ENCODE measurements around the gene CCDC120. TPM values are rescaled to one million over a fixed set of nuclear protein-coding genes. Genes with fewer than 3 reads are reported as not detected.

The CCDC120 gene
- total RNA-seq, 3 donors from 2014 or later (not counting 1 experiment from before 2014, with no cell fraction given), result 12.5 to 14.2 (median 13.0) TPM

- TF ChIP-seq CTCF (IDR thresholded peaks at IDR 0.05), result no peak
- Mint-ChIP-seq H3K4me1 (peaks cover 0 to 5% of the 10 kb centered on the region in 2 donors), H3K27me3 (ENCODE audit: low read depth in 2 of 2) (no peaks in the 10 kb centered on the region), H3K27ac (no peak overlapping the region), H3K4me3 (no peak overlapping the region), H3K9me3 (no peaks in the 10 kb centered on the region), H3K36me3 (no peaks in the 10 kb centered on the region)
- no peak overlapping the region for H3K27ac ChIP-seq (ENCODE audit: low read length)
- peaks cover 4% of the 10 kb centered on the region for H3K36me3 ChIP-seq (ENCODE audit: control insufficient read depth, insufficient read depth, low read length)
- H3K9me3 ChIP-seq (ENCODE audit: control insufficient read depth, insufficient read depth, low read length), result no peaks in the 10 kb centered on the region
- H3K4me3 ChIP-seq (ENCODE audit: low read length), result no peak overlapping the region
- H3K4me1 ChIP-seq (ENCODE audit: control insufficient read depth, insufficient read depth, low read length), result peaks cover 6% of the 10 kb centered on the region
- WGBS (ENCODE audit: insufficient coverage), result 97% methylated on average over 4 of the region's 4 CpGs
- DNase-seq (no peak), ATAC-seq (no peak)
- H3K27me3 ChIP-seq (ENCODE audit: control insufficient read depth, insufficient read depth, low read length), result no peaks in the 10 kb centered on the region
- intact Hi-C loops (cut with micrococcal nuclease), result no loop called here
These were observed 47.5 kb downstream of the CCDC120 start for GRCh38 chrX:49106296-49106695.

GRCh38 chrX:49106930-49107329, 48.1 kb downstream of the CCDC120 start:
- H3K9me3 Mint-ChIP-seq, result no peaks in the 10 kb centered on the region

GRCh38 chrX:49108641-49109040, 49.8 kb downstream of the CCDC120 start:
- ATAC-seq (no peak), DNase-seq (no peak)
- TF ChIP-seq CTCF (IDR thresholded peaks at IDR 0.05), result no peak
- Mint-ChIP-seq H3K36me3 (no peaks in the 10 kb centered on the region), H3K9me3 (no peaks in the 10 kb centered on the region), H3K4me1 (no peaks in the 10 kb centered on the region), H3K27me3 (ENCODE audit: low read depth in 2 of 2) (no peaks in the 10 kb centered on the region), H3K4me3 (no peak overlapping the region), H3K27ac (no peak overlapping the region)
- no peak overlapping the region for H3K4me3 ChIP-seq (ENCODE audit: low read length)
- WGBS (ENCODE audit: insufficient coverage), result 65% methylated on average over 2 of the region's 2 CpGs
- no peaks in the 10 kb centered on the region for H3K4me1 ChIP-seq (ENCODE audit: control insufficient read depth, insufficient read depth, low read length)
- H3K27me3 ChIP-seq (ENCODE audit: control insufficient read depth, insufficient read depth, low read length), result no peaks in the 10 kb centered on the region
- no peaks in the 10 kb centered on the region for H3K9me3 ChIP-seq (ENCODE audit: control insufficient read depth, insufficient read depth, low read length)
- H3K27ac ChIP-seq (ENCODE audit: low read length), result no peak overlapping the region
- intact Hi-C loops (cut with micrococcal nuclease), result no loop called here
- peaks cover 22% of the 10 kb centered on the region for H3K36me3 ChIP-seq (ENCODE audit: control insufficient read depth, insufficient read depth, low read length)

More at GRCh38 chrX:49106930-49107329, 48.1 kb downstream of the CCDC120 start:
- Histone ChIP-seq H3K9me3 (ENCODE audit: control insufficient read depth, insufficient read depth, low read length) (no peaks in the 10 kb centered on the region), H3K27ac (ENCODE audit: low read length) (no peak overlapping the region), H3K27me3 (ENCODE audit: control insufficient read depth, insufficient read depth, low read length) (no peaks in the 10 kb centered on the region), H3K36me3 (ENCODE audit: control insufficient read depth, insufficient read depth, low read length) (peaks cover 8% of the 10 kb centered on the region), H3K4me3 (ENCODE audit: low read length) (no peak overlapping the region), H3K4me1 (ENCODE audit: control insufficient read depth, insufficient read depth, low read length) (no peaks in the 10 kb centered on the region)
- no peak overlapping the region for H3K4me3 Mint-ChIP-seq
- H3K27ac Mint-ChIP-seq, result no peak overlapping the region
- TF ChIP-seq CTCF (IDR thresholded peaks at IDR 0.05), result no peak
- no peaks in the 10 kb centered on the region for H3K27me3 Mint-ChIP-seq (ENCODE audit: low read depth in 2 of 2)
- H3K36me3 Mint-ChIP-seq, result no peaks in the 10 kb centered on the region
- 71% methylated on average over 3 of the region's 7 CpGs for WGBS (ENCODE audit: insufficient coverage)
- ATAC-seq, result peak in 1 of 3 donors; percentile 42
- peak in 1 of 2 donors; percentile 36 for DNase-seq
- intact Hi-C loops (cut with micrococcal nuclease), result no loop called here
- no peaks in the 10 kb centered on the region for H3K4me1 Mint-ChIP-seq

- ATAC-seq (no peak), DNase-seq (no peak)
- Histone ChIP-seq H3K4me1 (ENCODE audit: control insufficient read depth, insufficient read depth, low read length) (no peaks in the 10 kb centered on the region), H3K36me3 (ENCODE audit: control insufficient read depth, insufficient read depth, low read length) (peaks cover 29% of the 10 kb centered on the region), H3K4me3 (ENCODE audit: low read length) (no peak overlapping the region), H3K27me3 (ENCODE audit: control insufficient read depth, insufficient read depth, low read length) (no peaks in the 10 kb centered on the region), H3K9me3 (ENCODE audit: control insufficient read depth, insufficient read depth, low read length) (no peaks in the 10 kb centered on the region), H3K27ac (ENCODE audit: low read length) (no peak overlapping the region)
- no peak overlapping the region for H3K4me3 Mint-ChIP-seq
- H3K9me3 Mint-ChIP-seq, result no peaks in the 10 kb centered on the region
- intact Hi-C loops (cut with micrococcal nuclease), result no loop called here
- H3K4me1 Mint-ChIP-seq, result no peaks in the 10 kb centered on the region
- H3K36me3 Mint-ChIP-seq, result no peaks in the 10 kb centered on the region
- 92% methylated on average over 3 of the region's 3 CpGs for WGBS (ENCODE audit: insufficient coverage)
- no peaks in the 10 kb centered on the region for H3K27me3 Mint-ChIP-seq (ENCODE audit: low read depth in 2 of 2)
- no peak overlapping the region for H3K27ac Mint-ChIP-seq
- no peak for TF ChIP-seq CTCF (IDR thresholded peaks at IDR 0.05)
These were observed 51.6 kb downstream of the CCDC120 start for GRCh38 chrX:49110417-49110816.

All from natural killer cell (primary cell).